NCI-H1694 treated with DMSO at 0.1 percent for 48 hours (cell line): ENCODE data around the gene CPNE2.
"Not testable (repeated sequence)": the region's sequence is repeated elsewhere in the genome, so short reads cannot be mapped to it uniquely, and the experiment has no call there.

Source experiments
- DNase-seq: peaks from one replicate; lab custom pipeline; 2025; lab: John Stamatoyannopoulos, UW

CPNE2 gene

GRCh38 chr16:57167538-57167937 lies 75.2 kb downstream of the CPNE2 start:
- no peak for DNase-seq

DNA sequence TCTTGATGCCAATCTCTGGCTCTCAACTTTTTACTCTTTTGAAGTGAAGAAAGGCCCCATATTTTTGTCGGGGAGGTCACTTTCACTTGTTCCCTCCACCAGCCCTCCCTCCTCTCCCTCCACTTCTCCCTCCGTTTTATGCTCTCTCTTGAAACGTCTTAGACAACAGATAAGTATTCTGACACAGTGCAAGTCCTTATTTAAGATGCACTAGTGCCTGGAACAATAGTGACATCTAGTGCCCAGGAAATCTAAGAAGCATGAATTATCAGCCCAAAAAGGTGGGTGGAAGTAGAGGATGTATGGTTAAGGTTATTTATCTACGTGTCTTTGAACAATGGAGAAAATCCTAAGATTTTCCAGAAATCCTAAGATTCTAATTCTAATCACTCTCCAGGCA lies 75.6 kb downstream of the CPNE2 start:
- DNase-seq, result peak; percentile 16

DNA sequence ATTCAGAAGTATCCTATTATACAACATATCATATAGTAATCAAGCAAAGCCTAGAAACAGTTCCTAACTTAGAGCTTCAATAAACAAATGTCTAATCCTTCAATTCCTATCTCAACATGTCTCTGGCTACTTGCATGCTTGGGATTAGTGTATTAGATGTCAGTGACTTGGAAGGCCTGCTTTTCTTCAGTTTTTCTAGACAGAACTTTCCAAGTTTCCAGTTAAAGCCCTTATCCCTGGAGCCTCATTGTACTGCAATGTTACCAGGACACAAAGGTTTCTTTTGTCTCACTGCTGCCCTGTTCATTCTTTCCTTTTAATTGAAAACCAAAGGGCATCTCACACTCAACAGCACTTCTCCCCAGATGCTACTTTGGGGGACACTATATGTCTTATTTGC lies 76.9 kb downstream of the CPNE2 start:
- no peak for DNase-seq

- DNase-seq, result no peak
Measured at GRCh38 chr16:57172721-57173290, 80.4 kb downstream of the CPNE2 start.

DNA sequence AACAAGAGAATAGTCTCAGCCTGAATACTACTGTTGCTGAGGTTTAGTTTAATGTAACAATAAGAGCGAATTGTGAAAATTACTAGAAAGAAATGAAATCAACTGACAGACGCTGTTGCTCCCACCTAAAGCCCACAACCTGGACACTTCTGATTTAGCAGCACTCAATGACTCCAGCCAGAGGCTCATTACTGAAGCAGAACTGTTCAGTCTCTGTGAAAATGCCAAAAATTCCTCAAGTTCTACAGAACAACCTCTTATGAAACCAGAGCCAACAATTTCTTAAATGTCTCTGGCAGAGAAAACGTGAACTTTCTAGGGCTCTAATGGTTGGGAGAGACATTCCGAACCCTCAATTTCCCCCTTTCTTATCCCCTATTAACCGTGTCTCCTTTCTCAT lies 83.5 kb downstream of the CPNE2 start:
- no peak for DNase-seq

GRCh38 chr16:57178196-57178595 lies 85.8 kb downstream of the CPNE2 start:
- DNase-seq, result no peak

GRCh38 chr16:57178793-57179212 lies 86.4 kb downstream of the CPNE2 start:
- no peak for DNase-seq

- no peak for DNase-seq
Measured at GRCh38 chr16:57179215-57179828, 86.9 kb downstream of the CPNE2 start.

DNA sequence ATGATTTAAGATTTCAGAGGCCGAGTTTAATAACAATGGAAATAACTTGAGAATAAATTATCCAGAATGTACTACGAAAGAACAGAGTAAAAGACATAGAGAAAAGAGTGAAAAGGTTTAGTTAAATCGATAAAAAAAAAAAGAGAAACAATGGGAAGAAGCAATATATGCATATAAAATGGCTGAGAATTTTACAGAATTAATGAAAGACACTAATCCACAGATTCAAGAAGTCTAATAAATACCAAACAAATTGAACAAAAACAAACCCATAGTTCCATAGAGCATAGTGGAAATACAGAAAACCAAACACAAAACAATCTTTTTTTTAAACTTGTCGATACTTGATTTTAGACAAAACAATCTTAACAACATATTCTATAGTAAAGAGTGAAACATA lies 91.7 kb downstream of the CPNE2 start:
- no peak for DNase-seq

DNA sequence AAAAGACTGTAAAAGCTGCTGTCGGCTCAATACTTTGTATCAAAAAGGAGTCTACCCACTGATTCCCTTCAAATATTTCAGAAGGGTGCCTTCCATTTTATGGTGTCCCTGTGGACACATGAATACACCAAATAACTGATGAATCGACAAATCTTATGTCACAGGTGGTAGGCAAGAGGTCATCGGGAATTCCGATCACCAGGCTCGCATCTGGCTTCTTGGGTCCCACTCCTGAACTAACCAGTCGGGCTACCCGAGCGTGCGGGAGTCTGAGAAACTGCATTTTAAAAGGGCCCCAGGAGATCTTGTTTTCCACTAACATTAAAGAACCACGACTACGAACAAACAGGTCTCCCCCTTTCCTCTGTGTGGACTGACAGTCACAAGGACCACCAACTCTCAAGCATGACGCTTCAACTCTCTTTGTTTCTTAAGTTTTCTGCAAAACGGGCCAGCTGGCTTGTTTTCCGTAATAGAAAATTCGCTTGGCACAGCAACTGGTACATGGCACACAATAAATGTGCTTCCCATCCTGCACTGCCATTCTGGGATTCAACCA lies 92.6 kb downstream of the CPNE2 start:
- no peak for DNase-seq

DNA sequence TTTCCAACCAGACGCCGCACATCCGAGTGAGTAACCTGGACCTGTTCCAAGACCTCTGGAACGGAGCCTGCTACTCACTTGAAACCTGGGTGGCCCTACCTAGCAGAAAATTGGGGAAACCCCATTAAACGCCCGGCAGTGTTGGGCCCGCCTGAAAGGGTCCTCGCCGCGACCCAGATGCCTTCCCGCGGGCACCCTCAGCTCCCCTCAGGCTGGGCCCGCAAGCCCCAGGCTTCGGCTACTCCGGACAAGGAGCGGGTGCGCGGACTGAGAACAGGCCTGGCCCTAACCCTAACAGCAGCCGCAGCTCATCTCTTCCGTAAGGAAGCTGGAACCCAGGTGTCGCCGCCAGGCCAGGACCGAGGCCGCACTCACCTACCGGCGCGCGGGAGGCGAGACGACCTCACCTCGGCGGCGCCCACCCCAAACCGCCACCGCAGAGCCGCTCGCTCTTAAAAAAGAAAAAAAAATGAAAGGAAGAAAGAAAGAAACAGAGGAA lies 93.1 kb downstream of the CPNE2 start:
- peak; percentile 10 for DNase-seq

GRCh38 chr16:57185945-57186871 lies 93.8 kb downstream of the CPNE2 start, which contains the start of the genes PSME3IP1 and RSPRY1:
TSS of gene PSME3IP1 (minus strand) at chr16:57186039. CDS start at chr16:57173854, 12,185 bp downstream.
TSS of gene RSPRY1 (plus strand) at chr16:57186329. CDS start at chr16:57204659, 18,330 bp downstream.
- DNase-seq, result peak; percentile 96

DNA sequence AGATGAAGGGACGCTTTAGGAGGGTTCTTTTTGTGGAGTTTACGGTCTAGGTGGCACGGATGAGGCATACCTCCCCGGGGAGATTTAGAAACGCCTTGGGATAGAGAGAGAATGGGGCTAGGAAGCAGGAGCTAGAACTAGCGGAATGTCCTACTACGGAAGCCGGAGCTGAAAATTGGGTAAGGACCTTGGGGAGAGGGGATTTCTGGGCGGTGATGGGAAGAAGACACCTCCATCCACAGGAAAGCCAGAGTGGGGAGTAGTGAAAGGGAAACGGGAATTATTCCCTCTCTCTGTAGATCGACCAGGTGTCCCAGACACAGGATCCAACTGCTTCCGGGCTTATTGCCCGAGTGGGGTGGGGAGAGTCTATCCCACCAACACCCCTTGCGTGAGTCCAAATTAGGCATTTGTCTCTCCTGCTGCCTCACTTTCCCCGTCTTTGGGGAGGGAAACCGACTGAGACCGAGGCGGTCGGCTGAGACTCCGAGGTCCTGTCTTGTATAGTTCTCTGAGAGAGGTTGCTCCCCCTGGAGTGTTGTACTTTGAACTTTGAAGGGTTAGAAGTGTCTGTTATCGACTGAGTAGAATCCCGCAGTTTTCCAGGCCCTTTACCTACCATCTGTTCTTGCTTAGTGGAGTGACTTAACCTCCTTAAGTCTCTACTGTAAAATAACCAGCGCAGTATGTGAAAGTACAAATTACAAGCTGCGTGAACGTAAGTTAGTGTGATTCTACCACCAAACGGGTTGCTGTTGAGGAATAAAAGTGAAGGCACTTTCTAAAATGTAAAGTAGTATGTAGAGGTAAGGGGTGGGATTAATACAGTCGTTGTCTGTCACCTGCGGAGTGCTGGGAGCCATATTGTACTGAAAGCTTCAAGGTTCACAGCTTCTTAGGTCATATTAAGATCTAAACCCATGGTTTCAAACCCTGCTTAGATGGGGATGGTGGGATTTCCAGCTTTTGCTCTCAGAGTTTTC lies 94.8 kb downstream of the CPNE2 start:
- no peak for DNase-seq

- DNase-seq, result not testable (repeated sequence)
Measured at GRCh38 chr16:57187902-57188710, 95.7 kb downstream of the CPNE2 start.

DNA sequence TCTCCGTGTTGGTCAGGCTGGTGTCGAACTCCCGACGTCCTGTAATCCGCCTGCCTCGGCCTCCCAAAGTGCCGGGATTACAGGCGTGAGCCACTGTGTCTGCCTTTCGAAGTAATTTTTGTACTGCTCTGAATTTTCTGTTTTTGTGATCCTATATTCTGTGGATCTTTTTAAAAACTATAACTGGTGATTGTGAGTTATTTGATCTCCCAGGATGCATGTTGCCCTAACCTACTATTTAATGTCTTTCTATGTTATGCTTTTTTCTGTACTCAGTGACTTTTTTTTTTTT lies 96.3 kb downstream of the CPNE2 start:
- no peak for DNase-seq

DNA sequence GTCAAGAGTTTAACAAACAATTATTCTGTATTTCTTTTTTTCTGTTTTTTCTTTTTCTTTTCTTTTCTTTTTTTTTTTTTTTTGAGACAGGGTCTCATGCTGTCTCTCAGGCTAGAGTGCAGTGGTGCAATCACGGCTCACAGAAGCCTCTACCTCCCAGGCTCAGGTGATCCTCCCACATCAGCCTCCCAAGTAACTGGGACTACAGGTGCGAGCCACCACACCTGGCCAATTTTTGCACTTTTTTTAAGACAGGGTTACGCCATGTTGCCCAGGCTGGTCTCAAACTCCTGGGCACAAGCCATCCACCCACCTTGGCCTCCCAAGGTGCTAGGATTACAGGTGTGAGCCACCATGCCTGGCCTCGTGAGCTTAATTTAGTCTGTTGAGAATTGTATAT lies 97.1 kb downstream of the CPNE2 start:
- DNase-seq, result not testable (repeated sequence)

GRCh38 chr16:57190136-57190535 lies 97.8 kb downstream of the CPNE2 start:
- no peak for DNase-seq

- no peak for DNase-seq
Measured at GRCh38 chr16:57191056-57191571, 98.7 kb downstream of the CPNE2 start.

GRCh38 chr16:57192146-57192545 lies 99.8 kb downstream of the CPNE2 start:
- DNase-seq, result no peak
